H4 (cell line): Measurements from ENCODE around the gene USP31. TPM values are rescaled to one million over a fixed set of nuclear protein-coding genes. Genes with fewer than 3 reads are reported as not detected.

Source experiments
- DNase-seq: peaks from one replicate; pipeline ENCODE4 v3.0.0-alpha.2; 2015; ENCODE audit warnings: low spot score
- total RNA-seq: library from RNA; depleted of rRNA; stranded (reverse); fragments of >200 nt; shearing (Covaris generic); gene quantifications from 2 replicates; pipeline ENCODE4 v1.2.3, GENCODE V29; 2014; rRNA removed

USP31 gene
- total RNA-seq, 1 experiment from 2014 or later = 4.3 TPM

- no peak for DNase-seq
These were observed 125.2 kb downstream of the USP31 start for GRCh38 chr16:23024044-23024443.

GRCh38 chr16:23020084-23020483 is 129.2 kb downstream of the USP31 start:
- no peak for DNase-seq

GRCh38 chr16:23016368-23016767 is 132.9 kb downstream of the USP31 start:
- DNase-seq = no peak

GRCh38 chr16:23015580-23015979 is 133.7 kb downstream of the USP31 start:
- DNase-seq = no peak

GRCh38 chr16:23014592-23014991 is 134.7 kb downstream of the USP31 start:
- DNase-seq = no peak

Other genes starting within 250 kb of the USP31 start
- gene SCNN1G, start 33.3 kb upstream of the USP31 start, total RNA-seq = not detected in 2 replicates
- gene SCNN1B, start 152.8 kb upstream of the USP31 start, total RNA-seq = not detected in 2 replicates